Measurements from ENCODE around the gene SUV39H1.

The SUV39H1 gene

GRCh38 chrX:48720577-48721250 lies 24.2 kb downstream of the SUV39H1 start:
- Histone ChIP-seq H3K9me3 (ENCODE audit: control insufficient read depth, insufficient read depth, low read length) (peaks cover 6% of the 10 kb centered on the region), H3K27me3 (ENCODE audit: control insufficient read depth, insufficient read depth, low read length) (no peaks in the 10 kb centered on the region), H3K36me3 (ENCODE audit: control insufficient read depth, insufficient read depth, low read length) (no peaks in the 10 kb centered on the region), H3K4me1 (ENCODE audit: control insufficient read depth, insufficient read depth, low read length) (no peaks in the 10 kb centered on the region), H3K4me3 (ENCODE audit: low read depth, low read length) (no peak overlapping the region), H3K9ac (ENCODE audit: low read depth, low read length) (no peak overlapping the region)

- no peak overlapping the region for H3K4me3 ChIP-seq (ENCODE audit: low read depth, low read length)
- H3K9me3 ChIP-seq (ENCODE audit: control insufficient read depth, insufficient read depth, low read length): peaks cover 6% of the 10 kb centered on the region
- no peaks in the 10 kb centered on the region for H3K36me3 ChIP-seq (ENCODE audit: control insufficient read depth, insufficient read depth, low read length)
- no peaks in the 10 kb centered on the region for H3K27me3 ChIP-seq (ENCODE audit: control insufficient read depth, insufficient read depth, low read length)
- H3K4me1 ChIP-seq (ENCODE audit: control insufficient read depth, insufficient read depth, low read length): no peaks in the 10 kb centered on the region
- H3K9ac ChIP-seq (ENCODE audit: low read depth, low read length): no peak overlapping the region
Measured at GRCh38 chrX:48721916-48722315, 25.4 kb downstream of the SUV39H1 start.

GRCh38 chrX:48726596-48726995 lies 30.1 kb downstream of the SUV39H1 start:
- Histone ChIP-seq H3K4me1 (ENCODE audit: control insufficient read depth, insufficient read depth, low read length) (no peaks in the 10 kb centered on the region), H3K36me3 (ENCODE audit: control insufficient read depth, insufficient read depth, low read length) (no peaks in the 10 kb centered on the region), H3K9ac (ENCODE audit: low read depth, low read length) (no peak overlapping the region), H3K27me3 (ENCODE audit: control insufficient read depth, insufficient read depth, low read length) (no peaks in the 10 kb centered on the region), H3K4me3 (ENCODE audit: low read depth, low read length) (no peak overlapping the region), H3K9me3 (ENCODE audit: control insufficient read depth, insufficient read depth, low read length) (no peaks in the 10 kb centered on the region)

GRCh38 chrX:48728653-48729052 lies 32.1 kb downstream of the SUV39H1 start:
- H3K9me3 ChIP-seq (ENCODE audit: control insufficient read depth, insufficient read depth, low read length): no peaks in the 10 kb centered on the region
- no peaks in the 10 kb centered on the region for H3K27me3 ChIP-seq (ENCODE audit: control insufficient read depth, insufficient read depth, low read length)
- no peak overlapping the region for H3K4me3 ChIP-seq (ENCODE audit: low read depth, low read length)
- no peaks in the 10 kb centered on the region for H3K4me1 ChIP-seq (ENCODE audit: control insufficient read depth, insufficient read depth, low read length)
- no peaks in the 10 kb centered on the region for H3K36me3 ChIP-seq (ENCODE audit: control insufficient read depth, insufficient read depth, low read length)
- no peak overlapping the region for H3K9ac ChIP-seq (ENCODE audit: low read depth, low read length)

- H3K9me3 ChIP-seq (ENCODE audit: control insufficient read depth, insufficient read depth, low read length): no peaks in the 10 kb centered on the region
- peaks cover 4% of the 10 kb centered on the region for H3K4me1 ChIP-seq (ENCODE audit: control insufficient read depth, insufficient read depth, low read length)
- H3K36me3 ChIP-seq (ENCODE audit: control insufficient read depth, insufficient read depth, low read length): no peaks in the 10 kb centered on the region
- no peak overlapping the region for H3K4me3 ChIP-seq (ENCODE audit: low read depth, low read length)
- H3K9ac ChIP-seq (ENCODE audit: low read depth, low read length): no peak overlapping the region
- H3K27me3 ChIP-seq (ENCODE audit: control insufficient read depth, insufficient read depth, low read length): no peaks in the 10 kb centered on the region
Measured at GRCh38 chrX:48736303-48736702, 39.8 kb downstream of the SUV39H1 start.

- Histone ChIP-seq H3K27me3 (ENCODE audit: control insufficient read depth, insufficient read depth, low read length) (no peaks in the 10 kb centered on the region), H3K9ac (ENCODE audit: low read depth, low read length) (no peak overlapping the region), H3K4me3 (ENCODE audit: low read depth, low read length) (peak overlapping the region; percentile 41)
Measured at GRCh38 chrX:48736878-48737212, 40.3 kb downstream of the SUV39H1 start.

GRCh38 chrX:48737213-48737938 lies 40.8 kb downstream of the SUV39H1 start:
- peak overlapping the region; percentile 77 for H3K9ac ChIP-seq (ENCODE audit: low read depth, low read length)
- H3K4me3 ChIP-seq (ENCODE audit: low read depth, low read length): peak overlapping the region; percentile 61
- no peaks in the 10 kb centered on the region for H3K9me3 ChIP-seq (ENCODE audit: control insufficient read depth, insufficient read depth, low read length)
- H3K36me3 ChIP-seq (ENCODE audit: control insufficient read depth, insufficient read depth, low read length): no peaks in the 10 kb centered on the region
- H3K4me1 ChIP-seq (ENCODE audit: control insufficient read depth, insufficient read depth, low read length): peaks cover 4% of the 10 kb centered on the region
- no peaks in the 10 kb centered on the region for H3K27me3 ChIP-seq (ENCODE audit: control insufficient read depth, insufficient read depth, low read length)

More at GRCh38 chrX:48736878-48737212, 40.3 kb downstream of the SUV39H1 start:
- H3K4me1 ChIP-seq (ENCODE audit: control insufficient read depth, insufficient read depth, low read length): peaks cover 4% of the 10 kb centered on the region
- H3K9me3 ChIP-seq (ENCODE audit: control insufficient read depth, insufficient read depth, low read length): no peaks in the 10 kb centered on the region
- no peaks in the 10 kb centered on the region for H3K36me3 ChIP-seq (ENCODE audit: control insufficient read depth, insufficient read depth, low read length)

GRCh38 chrX:48737940-48738339 lies 41.4 kb downstream of the SUV39H1 start:
- H3K36me3 ChIP-seq (ENCODE audit: control insufficient read depth, insufficient read depth, low read length): no peaks in the 10 kb centered on the region
- H3K9ac ChIP-seq (ENCODE audit: low read depth, low read length): peak overlapping the region; percentile 77
- peak overlapping the region; percentile 61 for H3K4me3 ChIP-seq (ENCODE audit: low read depth, low read length)
- peaks cover 4% of the 10 kb centered on the region for H3K4me1 ChIP-seq (ENCODE audit: control insufficient read depth, insufficient read depth, low read length)
- no peaks in the 10 kb centered on the region for H3K9me3 ChIP-seq (ENCODE audit: control insufficient read depth, insufficient read depth, low read length)
- H3K27me3 ChIP-seq (ENCODE audit: control insufficient read depth, insufficient read depth, low read length): no peaks in the 10 kb centered on the region

GRCh38 chrX:48741834-48742233 lies 45.3 kb downstream of the SUV39H1 start:
- Histone ChIP-seq H3K9ac (ENCODE audit: low read depth, low read length) (no peak overlapping the region), H3K9me3 (ENCODE audit: control insufficient read depth, insufficient read depth, low read length) (no peaks in the 10 kb centered on the region), H3K27me3 (ENCODE audit: control insufficient read depth, insufficient read depth, low read length) (no peaks in the 10 kb centered on the region), H3K36me3 (ENCODE audit: control insufficient read depth, insufficient read depth, low read length) (no peaks in the 10 kb centered on the region), H3K4me3 (ENCODE audit: low read depth, low read length) (no peak overlapping the region), H3K4me1 (ENCODE audit: control insufficient read depth, insufficient read depth, low read length) (peaks cover 4% of the 10 kb centered on the region)

GRCh38 chrX:48745222-48745621 lies 48.7 kb downstream of the SUV39H1 start:
- H3K27me3 ChIP-seq (ENCODE audit: control insufficient read depth, insufficient read depth, low read length): no peaks in the 10 kb centered on the region
- no peak overlapping the region for H3K4me3 ChIP-seq (ENCODE audit: low read depth, low read length)
- no peaks in the 10 kb centered on the region for H3K36me3 ChIP-seq (ENCODE audit: control insufficient read depth, insufficient read depth, low read length)

GRCh38 chrX:48747415-48748016 lies 51.0 kb downstream of the SUV39H1 start:
- Histone ChIP-seq H3K4me3 (ENCODE audit: low read depth, low read length) (no peak overlapping the region), H3K36me3 (ENCODE audit: control insufficient read depth, insufficient read depth, low read length) (no peaks in the 10 kb centered on the region), H3K27me3 (ENCODE audit: control insufficient read depth, insufficient read depth, low read length) (no peaks in the 10 kb centered on the region), H3K9ac (ENCODE audit: low read depth, low read length) (no peak overlapping the region), H3K4me1 (ENCODE audit: control insufficient read depth, insufficient read depth, low read length) (no peaks in the 10 kb centered on the region), H3K9me3 (ENCODE audit: control insufficient read depth, insufficient read depth, low read length) (peaks cover 3% of the 10 kb centered on the region)

More at GRCh38 chrX:48745222-48745621, 48.7 kb downstream of the SUV39H1 start:
- H3K9ac ChIP-seq (ENCODE audit: low read depth, low read length): no peak overlapping the region
- H3K9me3 ChIP-seq (ENCODE audit: control insufficient read depth, insufficient read depth, low read length): no peaks in the 10 kb centered on the region
- no peaks in the 10 kb centered on the region for H3K4me1 ChIP-seq (ENCODE audit: control insufficient read depth, insufficient read depth, low read length)

GRCh38 chrX:48749182-48749581 lies 52.6 kb downstream of the SUV39H1 start:
- peaks cover 3% of the 10 kb centered on the region for H3K9me3 ChIP-seq (ENCODE audit: control insufficient read depth, insufficient read depth, low read length)
- H3K9ac ChIP-seq (ENCODE audit: low read depth, low read length): no peak overlapping the region
- no peak overlapping the region for H3K4me3 ChIP-seq (ENCODE audit: low read depth, low read length)
- H3K36me3 ChIP-seq (ENCODE audit: control insufficient read depth, insufficient read depth, low read length): no peaks in the 10 kb centered on the region
- H3K27me3 ChIP-seq (ENCODE audit: control insufficient read depth, insufficient read depth, low read length): no peaks in the 10 kb centered on the region
- no peaks in the 10 kb centered on the region for H3K4me1 ChIP-seq (ENCODE audit: control insufficient read depth, insufficient read depth, low read length)
